Activated CD4-positive, alpha-beta T cell treated with anti-CD3 and anti-CD28 coated beads, Interleukin-2, amount 10 ng/mL, durations not matched to agents 24 days and 14 days (primary cell): ENCODE measurements around the gene RECK. TPM values are rescaled to one million over a fixed set of nuclear protein-coding genes. Genes with fewer than 3 reads are reported as not detected.
A peak's percentile ranks its signal among the peaks of the same experiment; 100 is the strongest.

Source experiments
- DNase-seq: peaks from one replicate; pipeline ENCODE4 v3.0.0; 2022
- H3K27ac Mint-ChIP-seq: one replicate; pipeline ENCODE4 v1.8.0; 2022; ENCODE audit warnings: mild to moderate bottlenecking, mixed read lengths
- H3K27me3 Mint-ChIP-seq: one replicate; pipeline ENCODE4 v1.8.0; 2022; ENCODE audit warnings: mixed read lengths
- H3K36me3 Mint-ChIP-seq: one replicate; pipeline ENCODE4 v1.8.0; 2022; ENCODE audit warnings: low read depth, mild to moderate bottlenecking, mixed read lengths
- H3K4me1 Mint-ChIP-seq: one replicate; pipeline ENCODE4 v1.8.0; 2021; ENCODE audit warnings: mixed read lengths
- H3K4me3 Mint-ChIP-seq: one replicate; pipeline ENCODE4 v1.8.0; 2022; ENCODE audit warnings: mild to moderate bottlenecking, moderate library complexity, mixed read lengths
- H3K9me3 Mint-ChIP-seq: one replicate; pipeline ENCODE4 v1.8.0; 2021; ENCODE audit warnings: mixed read lengths
- intact Hi-C: fragments of 100-400 bp; cut with micrococcal nuclease; formaldehyde crosslinking; loops from one replicate; pipeline ENCODE4 v1.15.1; 2023
- total RNA-seq: library from RNA; stranded (reverse); gene quantifications from 2 replicates; pipeline ENCODE4 v1.2.3, GENCODE V29; 2022

The RECK gene
- total RNA-seq, 1 donor from 2014 or later = 4.3 TPM

DNA sequence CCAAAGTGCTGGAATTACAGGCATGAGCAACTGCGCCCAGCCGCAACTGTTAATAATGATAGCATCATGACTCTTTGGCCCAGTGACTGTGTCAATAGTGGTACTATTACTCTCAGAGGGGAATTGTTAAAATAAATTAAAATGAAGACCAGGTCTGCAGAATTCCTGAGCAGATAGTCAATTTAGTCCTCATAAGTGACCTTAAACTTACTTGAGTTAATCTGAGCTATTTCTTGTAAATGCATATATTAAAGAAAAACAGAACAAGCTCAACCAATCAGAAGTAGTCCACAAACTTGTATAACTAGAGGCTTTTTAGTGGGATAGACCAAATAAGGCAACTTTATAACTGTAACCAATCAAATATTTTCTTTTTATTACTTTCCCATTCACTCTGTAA, 1.7 kb upstream of the RECK start:
- Mint-ChIP-seq H3K27me3 (peaks cover 30% of the 10 kb centered on the region), H3K36me3 (peaks cover 2% of the 10 kb centered on the region), H3K27ac (no peak overlapping the region), H3K4me1 (peaks cover 16% of the 10 kb centered on the region), H3K9me3 (no peaks in the 10 kb centered on the region), H3K4me3 (no peak overlapping the region)
- intact Hi-C loops = loop anchor here (5.0 kb wide), 1 partner anchor 132 kb away; the partner anchor contains the start of gene CCIN
- no peak for DNase-seq

GRCh38 chr9:36036253-36036779, 397 bp upstream of the RECK start:
- Mint-ChIP-seq H3K36me3 (peaks cover 2% of the 10 kb centered on the region), H3K4me1 (peaks cover 25% of the 10 kb centered on the region), H3K4me3 (peak overlapping the region; percentile 97), H3K27ac (peak overlapping the region; percentile 54), H3K9me3 (no peaks in the 10 kb centered on the region), H3K27me3 (peaks cover 21% of the 10 kb centered on the region)
- intact Hi-C loops = loop anchor here (1.0 to 5.0 kb wide), 3 partner anchors 14 to 154 kb away; partner anchors contain the start of genes CCIN and CLTA
- no peak for DNase-seq

DNA sequence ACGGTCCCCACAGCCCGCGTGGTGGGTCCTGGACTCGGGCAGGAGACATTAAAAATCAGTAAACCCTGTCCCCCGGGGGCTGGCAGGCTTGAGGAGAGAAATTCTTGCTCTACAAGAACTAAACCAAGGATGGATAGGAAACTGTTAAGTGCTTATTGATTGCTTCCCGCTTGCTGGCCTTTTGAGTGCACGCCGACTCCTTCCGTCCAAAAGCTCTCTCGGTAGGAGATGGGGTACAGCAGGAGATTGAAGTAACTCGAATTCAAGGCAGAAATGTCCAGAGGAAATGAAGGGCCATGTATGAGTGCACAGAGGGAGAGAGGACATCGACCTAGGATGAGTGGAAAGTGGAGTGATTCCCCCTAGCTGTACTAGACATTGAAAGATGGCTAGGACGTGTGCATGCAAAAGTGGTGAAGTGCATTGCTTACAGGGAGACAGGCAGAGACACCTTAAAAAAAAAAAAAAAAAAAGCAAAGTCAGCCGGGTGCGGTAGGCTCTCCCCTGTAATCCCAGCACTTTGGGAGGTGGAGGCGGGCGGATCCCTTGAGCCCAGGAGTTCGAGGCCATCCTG, 923 bp downstream of the RECK start:
- Mint-ChIP-seq H3K27ac (peak overlapping the region; percentile 89), H3K9me3 (no peaks in the 10 kb centered on the region), H3K4me3 (peak overlapping the region; percentile 97), H3K4me1 (peaks cover 34% of the 10 kb centered on the region), H3K36me3 (peaks cover 2% of the 10 kb centered on the region), H3K27me3 (peaks cover 8% of the 10 kb centered on the region)
- DNase-seq = no peak
- intact Hi-C loops = loop anchor here (2.0 to 5.0 kb wide), 2 partner anchors 13 to 130 kb away; partner anchors contain the start of gene CCIN

GRCh38 chr9:36039121-36039520, 2.4 kb downstream of the RECK start:
- peaks cover 2% of the 10 kb centered on the region for H3K27me3 Mint-ChIP-seq
- no peak overlapping the region for H3K4me3 Mint-ChIP-seq
- intact Hi-C loops = loop anchor here (5.0 kb wide), 1 partner anchor 128 kb away; the partner anchor contains the start of gene CCIN
- peaks cover 2% of the 10 kb centered on the region for H3K36me3 Mint-ChIP-seq
- H3K9me3 Mint-ChIP-seq = no peaks in the 10 kb centered on the region
- DNase-seq = no peak
- peaks cover 34% of the 10 kb centered on the region for H3K4me1 Mint-ChIP-seq
- no peak overlapping the region for H3K27ac Mint-ChIP-seq

GRCh38 chr9:36039696-36040095, 3.0 kb downstream of the RECK start:
- intact Hi-C loops = loop anchor here (5.0 kb wide), 1 partner anchor 128 kb away; the partner anchor contains the start of gene CCIN
- no peak for DNase-seq
- Mint-ChIP-seq H3K4me1 (peaks cover 38% of the 10 kb centered on the region), H3K9me3 (no peaks in the 10 kb centered on the region), H3K27me3 (peaks cover 2% of the 10 kb centered on the region), H3K27ac (no peak overlapping the region), H3K4me3 (no peak overlapping the region), H3K36me3 (peaks cover 2% of the 10 kb centered on the region)

DNA sequence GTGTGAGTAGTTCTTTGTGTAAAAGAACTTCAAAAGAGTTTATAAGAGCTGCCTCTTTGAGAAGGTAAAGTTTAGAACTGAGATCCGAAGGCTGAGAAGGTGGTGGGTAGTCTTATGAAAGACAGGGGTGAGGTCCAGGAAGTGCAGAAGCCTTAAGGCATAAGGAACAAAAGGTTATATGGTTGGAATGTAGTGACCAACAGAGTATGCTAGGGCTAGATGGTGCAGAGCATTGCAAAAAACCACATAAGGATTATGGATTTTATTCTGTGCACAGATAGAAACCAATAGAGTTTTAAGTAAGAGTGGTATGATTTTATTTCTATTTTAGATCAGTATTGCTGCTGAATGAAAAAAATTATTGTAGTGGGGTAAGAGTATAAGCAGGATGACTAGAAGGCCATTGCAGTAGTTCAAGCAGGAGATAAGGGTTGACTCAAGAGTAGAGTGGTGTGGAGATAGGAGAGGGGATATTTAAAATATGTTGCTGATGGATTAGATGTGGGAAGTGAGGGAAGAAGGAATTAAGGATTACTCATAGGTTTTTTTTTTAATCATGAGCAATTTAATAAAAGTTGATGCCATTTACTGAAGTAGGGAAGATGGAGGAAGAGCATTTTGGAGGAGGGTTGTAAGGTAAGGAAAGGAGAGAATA, 3.7 kb downstream of the RECK start:
- Mint-ChIP-seq H3K4me3 (no peak overlapping the region), H3K27me3 (peaks cover under 1% of the 10 kb centered on the region), H3K27ac (peak overlapping the region; percentile 2), H3K36me3 (peaks cover 2% of the 10 kb centered on the region), H3K9me3 (no peaks in the 10 kb centered on the region), H3K4me1 (peaks cover 40% of the 10 kb centered on the region)
- intact Hi-C loops = no loop called here
- no peak for DNase-seq

- Mint-ChIP-seq H3K4me1 (peaks cover 37% of the 10 kb centered on the region), H3K9me3 (no peaks in the 10 kb centered on the region), H3K27ac (peak overlapping the region; percentile 14), H3K4me3 (no peak overlapping the region), H3K27me3 (no peaks in the 10 kb centered on the region), H3K36me3 (peaks cover 2% of the 10 kb centered on the region)
- intact Hi-C loops = no loop called here
- no peak for DNase-seq
These were observed 4.8 kb downstream of the RECK start for GRCh38 chr9:36041506-36041905.

- Mint-ChIP-seq H3K4me3 (no peak overlapping the region), H3K36me3 (no peaks in the 10 kb centered on the region), H3K9me3 (no peaks in the 10 kb centered on the region), H3K27me3 (no peaks in the 10 kb centered on the region), H3K27ac (no peak overlapping the region), H3K4me1 (peaks cover 19% of the 10 kb centered on the region)
- intact Hi-C loops = no loop called here
- no peak for DNase-seq
These were observed 8.9 kb downstream of the RECK start for GRCh38 chr9:36045610-36046009.

DNA sequence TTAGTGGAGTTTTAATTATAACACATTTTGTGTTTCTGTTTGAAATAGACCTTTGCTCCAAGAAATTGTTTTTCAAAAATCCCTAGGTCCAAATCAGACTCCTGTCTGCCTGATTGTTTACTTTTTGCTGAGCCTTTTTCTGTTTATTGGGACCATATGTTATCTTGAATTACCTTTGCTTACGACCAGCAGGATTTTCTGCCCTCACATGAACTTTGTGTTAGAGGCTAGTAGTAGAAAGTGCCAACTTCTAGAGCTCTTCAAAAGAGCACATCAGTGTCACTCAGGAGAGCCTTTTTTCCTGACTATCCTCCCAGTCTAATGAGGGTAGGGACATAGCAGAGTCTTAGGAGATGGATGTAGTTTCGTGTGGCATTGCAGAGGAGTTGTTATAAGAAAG, 10.2 kb downstream of the RECK start:
- no peak for DNase-seq
- no peaks in the 10 kb centered on the region for H3K27me3 Mint-ChIP-seq
- intact Hi-C loops = no loop called here
- H3K4me3 Mint-ChIP-seq = no peak overlapping the region
- peaks cover 10% of the 10 kb centered on the region for H3K4me1 Mint-ChIP-seq
- no peak overlapping the region for H3K27ac Mint-ChIP-seq
- no peaks in the 10 kb centered on the region for H3K36me3 Mint-ChIP-seq
- H3K9me3 Mint-ChIP-seq = no peaks in the 10 kb centered on the region

DNA sequence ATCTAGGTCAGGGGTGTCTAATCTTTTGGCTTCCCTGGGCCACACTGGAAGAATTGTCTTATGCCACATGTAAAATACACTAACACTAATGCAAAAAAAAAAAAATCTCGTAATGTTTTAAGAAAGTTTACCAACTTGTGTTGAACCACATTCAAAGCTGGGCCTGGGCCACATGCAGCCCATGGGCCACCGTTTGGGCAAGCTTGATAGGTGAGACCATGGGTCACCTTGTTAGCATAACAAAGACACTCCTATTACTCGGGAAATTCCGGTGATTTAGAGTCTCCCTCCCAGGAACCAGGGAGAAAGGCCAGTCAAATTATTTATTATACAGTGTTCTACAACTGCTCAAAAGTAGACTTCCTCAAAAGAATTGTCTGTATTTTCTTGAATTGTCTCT, 12.7 kb downstream of the RECK start:
- H3K9me3 Mint-ChIP-seq = no peaks in the 10 kb centered on the region

DNA sequence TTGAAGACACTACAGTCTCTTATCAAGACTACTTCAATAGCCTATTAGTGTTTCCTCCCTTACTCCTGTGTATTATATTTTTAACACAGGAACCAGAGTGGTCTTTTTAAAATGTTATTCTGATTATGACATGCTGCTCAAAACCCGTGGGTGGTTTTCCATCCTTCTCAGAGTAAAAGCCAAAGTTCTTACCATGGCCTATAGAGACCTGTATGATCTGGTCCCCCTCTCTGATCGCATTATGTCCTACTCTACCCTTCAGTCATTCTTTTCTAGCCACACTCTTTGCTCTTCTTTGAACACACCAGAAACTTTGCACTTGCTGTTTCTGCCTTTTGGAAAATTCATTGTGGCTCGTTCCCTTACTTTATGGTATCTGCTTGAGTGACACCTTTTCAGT, 13.8 kb downstream of the RECK start:
- Mint-ChIP-seq H3K27me3 (no peaks in the 10 kb centered on the region), H3K4me1 (no peaks in the 10 kb centered on the region), H3K4me3 (no peak overlapping the region), H3K9me3 (no peaks in the 10 kb centered on the region), H3K36me3 (no peaks in the 10 kb centered on the region), H3K27ac (no peak overlapping the region)
- DNase-seq = no peak
- intact Hi-C loops = loop anchor here (2.0 kb wide), 1 partner anchor 14 kb away; the partner anchor contains the start of gene RECK

More for the DNA sequence above, 12.7 kb downstream of the RECK start:
- no peak overlapping the region for H3K27ac Mint-ChIP-seq
- no peak for DNase-seq
- H3K4me3 Mint-ChIP-seq = no peak overlapping the region
- intact Hi-C loops = no loop called here
- peaks cover 5% of the 10 kb centered on the region for H3K4me1 Mint-ChIP-seq
- no peaks in the 10 kb centered on the region for H3K27me3 Mint-ChIP-seq
- no peaks in the 10 kb centered on the region for H3K36me3 Mint-ChIP-seq

- intact Hi-C loops = loop anchor here (2.0 kb wide), 1 partner anchor 15 kb away; the partner anchor contains the start of gene RECK
- H3K36me3 Mint-ChIP-seq = peaks cover under 1% of the 10 kb centered on the region
These were observed 14.6 kb downstream of the RECK start for GRCh38 chr9:36051317-36051716.

DNA sequence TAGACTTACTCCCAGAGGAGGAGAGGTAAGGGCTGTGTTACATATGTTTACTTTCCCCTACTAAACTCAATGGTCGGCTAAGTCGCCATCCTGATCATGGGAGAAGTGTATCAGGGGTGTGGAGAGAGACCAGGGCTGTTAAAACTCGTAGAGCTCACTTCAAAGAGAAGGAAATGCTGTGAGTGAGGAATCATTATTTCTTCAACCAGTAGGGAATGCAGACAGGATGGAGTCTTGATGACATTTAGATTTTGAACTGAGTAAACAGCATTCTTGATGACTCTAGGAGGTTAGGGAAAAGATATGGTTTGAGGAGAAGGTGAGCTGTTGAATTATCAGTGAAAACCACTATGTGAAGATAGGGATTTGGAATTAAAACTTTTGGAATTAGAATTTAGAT, 17.3 kb downstream of the RECK start:
- DNase-seq = no peak
- Mint-ChIP-seq H3K27me3 (no peaks in the 10 kb centered on the region), H3K4me3 (no peak overlapping the region), H3K36me3 (peaks cover 2% of the 10 kb centered on the region), H3K9me3 (no peaks in the 10 kb centered on the region), H3K27ac (no peak overlapping the region), H3K4me1 (peaks cover 2% of the 10 kb centered on the region)
- intact Hi-C loops = no loop called here

More at GRCh38 chr9:36051317-36051716, 14.6 kb downstream of the RECK start:
- Mint-ChIP-seq H3K27ac (no peak overlapping the region), H3K4me3 (no peak overlapping the region), H3K9me3 (no peaks in the 10 kb centered on the region), H3K27me3 (no peaks in the 10 kb centered on the region), H3K4me1 (peaks cover 2% of the 10 kb centered on the region)
- DNase-seq = no peak

- H3K4me3 Mint-ChIP-seq = no peak overlapping the region
- no peaks in the 10 kb centered on the region for H3K9me3 Mint-ChIP-seq
- no peaks in the 10 kb centered on the region for H3K27me3 Mint-ChIP-seq
- H3K4me1 Mint-ChIP-seq = peaks cover 2% of the 10 kb centered on the region
- H3K36me3 Mint-ChIP-seq = peaks cover 12% of the 10 kb centered on the region
- H3K27ac Mint-ChIP-seq = no peak overlapping the region
- no peak for DNase-seq
- intact Hi-C loops = no loop called here
These were observed 20.2 kb downstream of the RECK start for GRCh38 chr9:36056896-36057295.
